Superior temporal gyrus (tissue), 1 donor: ENCODE data around the gene CD8B.

Source experiments
- DNase-seq: peaks from one replicate; pipeline ENCODE4 v3.0.0-alpha.2; 2016; ENCODE audit errors: extremely low spot score

Gene CD8B

GRCh38 chr2:86774862-86775261 is 86.8 kb downstream of the CD8B start:
- no peak for DNase-seq

- DNase-seq = no peak
Measured at GRCh38 chr2:86772611-86773010, 89.1 kb downstream of the CD8B start.

- DNase-seq = no peak
Measured at GRCh38 chr2:86770816-86771301, 90.8 kb downstream of the CD8B start.

GRCh38 chr2:86769838-86770237 is 91.8 kb downstream of the CD8B start:
- no peak for DNase-seq

- no peak for DNase-seq
Measured at GRCh38 chr2:86768189-86768949, 93.3 kb downstream of the CD8B start.
